22Rv1 (cell line): ENCODE data around the gene RANBP1.
A peak's percentile ranks its signal among the peaks of the same experiment; 100 is the strongest.
"Not testable (repeated sequence)": the region's sequence is repeated elsewhere in the genome, so short reads cannot be mapped to it uniquely, and the experiment has no call there.

ENCODE experiments used
- H3K27ac ChIP-seq: fragments of 450-650 bp; 2 replicates; pipeline ENCODE4 v1.5.1; 2017
- ZFX ChIP-seq: fragments of 450-650 bp; IDR thresholded peaks from 2 replicates; pipeline ENCODE4 v1.6.1; 2017; ENCODE audit warnings: antibody characterized with exemption, borderline replicate concordance
- TF ChIP-seq, protein P1 (sequence below): fragments of 450-650 bp; IDR thresholded peaks from 2 replicates; pipeline ENCODE4 v1.5.1; 2017; ENCODE audit warnings: mild to moderate bottlenecking

RANBP1 gene

DNA sequence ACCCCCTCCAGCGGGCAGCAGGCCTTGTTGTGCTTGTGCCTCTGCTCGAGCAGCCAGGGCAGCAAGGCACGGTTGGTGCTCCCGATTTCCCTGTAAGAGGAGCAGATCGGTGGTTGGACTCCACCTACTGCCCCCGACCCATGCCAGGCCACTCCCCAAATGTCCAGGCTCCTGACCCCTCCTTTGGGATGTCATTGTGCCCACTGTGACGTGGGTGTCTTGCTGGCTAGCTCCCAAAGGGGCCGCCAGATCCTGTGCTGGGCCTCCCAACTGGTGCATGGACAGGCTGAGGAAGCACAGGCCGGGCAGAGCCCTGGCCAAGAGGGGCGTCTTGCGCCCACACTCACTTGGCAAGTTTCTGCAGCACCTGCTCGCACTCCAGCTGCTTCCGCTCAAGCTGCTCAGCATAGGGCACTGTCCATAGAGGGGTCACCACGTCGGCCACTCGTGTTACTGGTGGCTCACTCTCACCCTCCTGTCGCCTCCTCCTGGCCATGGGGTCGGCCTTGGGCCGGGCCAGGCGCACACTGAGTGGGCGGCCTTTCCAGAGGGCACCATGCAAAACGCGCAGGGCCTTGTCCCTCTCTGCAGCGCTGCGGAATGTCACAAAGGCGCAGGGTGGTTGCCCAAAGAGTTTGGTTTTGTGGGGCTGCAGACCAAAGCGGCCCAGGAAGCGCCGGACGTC, at the start of gene RANBP1:
Gene RANBP1 (plus strand): TSS at position 414 of the 685 bp plus-strand sequence. CDS start 81 bp downstream, at position 495.
- peak within 1 kb of the TSS; percentile 86 for H3K27ac ChIP-seq

DNA sequence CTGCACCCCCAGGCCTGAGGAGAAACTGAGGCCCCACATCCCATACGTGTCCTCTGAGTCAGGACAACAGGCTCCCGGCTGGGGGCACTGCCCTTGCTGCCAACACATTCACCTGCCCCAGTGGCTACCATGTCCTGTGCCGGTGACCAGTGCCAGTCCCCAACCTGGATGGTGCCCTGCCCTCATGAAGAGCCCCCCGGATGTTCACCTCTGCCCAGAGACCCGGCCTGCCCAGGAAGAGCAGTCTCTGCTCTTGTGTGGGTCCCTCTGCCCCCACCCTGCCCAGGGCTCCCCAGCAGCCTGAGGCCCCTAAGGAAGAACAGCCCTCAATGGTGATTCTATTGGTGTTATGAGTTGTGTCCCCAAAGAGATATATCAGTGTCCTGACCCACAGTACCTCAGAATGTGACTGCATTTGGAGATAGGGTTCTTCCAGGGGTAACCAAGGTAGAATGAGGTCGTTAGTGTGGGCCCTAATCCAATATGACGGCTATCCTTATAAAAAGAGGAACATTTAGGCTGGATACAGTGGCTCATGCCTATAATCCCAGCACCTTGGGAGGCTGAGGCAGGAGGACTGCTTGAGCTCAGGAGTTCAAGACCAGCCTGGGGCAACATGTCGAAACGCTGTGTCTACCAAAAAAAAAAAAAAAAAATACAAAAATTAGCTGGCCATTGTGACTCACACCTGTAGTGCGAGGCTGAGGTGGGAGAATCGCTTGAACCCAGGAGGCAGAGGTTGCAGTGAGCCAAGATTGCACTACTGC, 49.1 kb upstream of the RANBP1 start:
- H3K27ac ChIP-seq, result no peak overlapping the region
- no peak for TF ChIP-seq ZFX
- TF ChIP-seq, protein P1, sequence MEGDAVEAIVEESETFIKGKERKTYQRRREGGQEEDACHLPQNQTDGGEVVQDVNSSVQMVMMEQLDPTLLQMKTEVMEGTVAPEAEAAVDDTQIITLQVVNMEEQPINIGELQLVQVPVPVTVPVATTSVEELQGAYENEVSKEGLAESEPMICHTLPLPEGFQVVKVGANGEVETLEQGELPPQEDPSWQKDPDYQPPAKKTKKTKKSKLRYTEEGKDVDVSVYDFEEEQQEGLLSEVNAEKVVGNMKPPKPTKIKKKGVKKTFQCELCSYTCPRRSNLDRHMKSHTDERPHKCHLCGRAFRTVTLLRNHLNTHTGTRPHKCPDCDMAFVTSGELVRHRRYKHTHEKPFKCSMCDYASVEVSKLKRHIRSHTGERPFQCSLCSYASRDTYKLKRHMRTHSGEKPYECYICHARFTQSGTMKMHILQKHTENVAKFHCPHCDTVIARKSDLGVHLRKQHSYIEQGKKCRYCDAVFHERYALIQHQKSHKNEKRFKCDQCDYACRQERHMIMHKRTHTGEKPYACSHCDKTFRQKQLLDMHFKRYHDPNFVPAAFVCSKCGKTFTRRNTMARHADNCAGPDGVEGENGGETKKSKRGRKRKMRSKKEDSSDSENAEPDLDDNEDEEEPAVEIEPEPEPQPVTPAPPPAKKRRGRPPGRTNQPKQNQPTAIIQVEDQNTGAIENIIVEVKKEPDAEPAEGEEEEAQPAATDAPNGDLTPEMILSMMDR, result no peak

More for the DNA sequence above, at the start of gene RANBP1:
- TF ChIP-seq, protein P1, result no peak
- no peak for TF ChIP-seq ZFX

DNA sequence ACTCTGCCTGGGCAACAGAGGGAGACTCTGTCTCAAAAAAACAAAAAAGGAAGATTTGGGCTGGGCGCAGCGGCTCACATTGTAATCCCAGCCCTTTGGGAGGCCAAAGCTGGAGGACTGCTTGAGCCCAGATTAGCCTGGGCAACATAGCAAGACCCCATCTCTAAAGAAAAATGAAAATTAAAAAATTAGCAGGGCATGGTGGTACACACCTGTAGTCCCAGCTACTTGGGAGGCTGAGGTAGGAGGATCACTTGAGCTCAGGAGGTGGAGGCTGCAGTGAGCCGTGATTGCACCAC, 48.6 kb upstream of the RANBP1 start:
- not testable (repeated sequence) for H3K27ac ChIP-seq

DNA sequence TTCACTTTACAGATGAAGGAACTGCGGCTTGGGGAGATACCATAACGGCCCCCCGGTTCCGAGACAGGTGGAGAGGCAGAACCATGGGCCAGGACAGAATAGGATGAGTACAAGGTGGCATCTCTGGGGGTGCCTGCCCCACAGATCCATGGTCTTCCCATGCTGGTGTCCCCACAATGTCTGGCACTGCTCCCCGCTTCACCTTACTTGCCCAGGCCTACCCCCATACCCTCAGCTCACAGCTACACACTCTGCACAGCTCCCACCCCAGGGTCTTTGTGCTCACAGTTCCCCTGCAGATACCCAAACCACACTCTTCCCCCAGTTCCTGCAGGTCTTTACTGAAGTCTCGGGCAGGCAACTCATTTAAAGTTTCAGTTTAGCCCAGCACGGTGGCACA, 47.3 kb upstream of the RANBP1 start:
- no peak overlapping the region for H3K27ac ChIP-seq
- TF ChIP-seq, protein P1, result no peak
- TF ChIP-seq ZFX, result no peak

DNA sequence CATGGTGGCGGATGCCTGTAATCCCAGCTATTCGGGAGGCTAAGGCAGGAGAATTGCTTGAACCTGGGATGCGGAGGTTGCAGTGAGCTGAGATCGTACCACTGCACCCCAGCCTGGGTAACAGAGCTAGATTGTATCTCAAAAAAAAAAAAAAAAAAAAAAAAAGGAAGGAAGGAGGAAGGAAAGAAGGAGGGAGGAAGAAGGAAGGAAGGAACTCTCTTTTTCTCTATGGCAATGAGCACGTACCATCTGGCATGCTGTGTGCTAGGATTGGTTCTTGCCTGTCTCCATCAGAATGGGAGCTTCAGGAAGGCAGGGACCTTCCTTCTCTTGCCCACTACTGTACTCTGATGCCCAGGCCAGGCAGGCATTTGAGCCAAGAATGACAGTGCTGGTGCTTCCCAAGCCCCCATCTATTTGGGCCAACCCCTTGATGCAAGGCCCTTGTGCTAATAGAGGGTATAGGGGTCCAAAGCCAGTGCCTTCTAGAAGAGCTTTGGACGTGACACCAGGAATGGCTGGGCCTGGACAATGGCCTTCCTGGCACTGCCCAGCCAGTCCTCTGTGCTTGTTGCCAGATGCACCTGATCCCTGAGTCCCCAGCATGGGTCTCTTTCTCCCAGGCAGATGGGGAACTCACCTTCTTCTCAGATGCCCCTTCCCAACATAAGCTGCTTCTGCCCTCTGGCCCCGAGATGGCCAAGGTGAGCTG, 46.4 kb upstream of the RANBP1 start:
- no peak overlapping the region for H3K27ac ChIP-seq
- TF ChIP-seq, protein P1, result no peak
- TF ChIP-seq ZFX, result no peak

DNA sequence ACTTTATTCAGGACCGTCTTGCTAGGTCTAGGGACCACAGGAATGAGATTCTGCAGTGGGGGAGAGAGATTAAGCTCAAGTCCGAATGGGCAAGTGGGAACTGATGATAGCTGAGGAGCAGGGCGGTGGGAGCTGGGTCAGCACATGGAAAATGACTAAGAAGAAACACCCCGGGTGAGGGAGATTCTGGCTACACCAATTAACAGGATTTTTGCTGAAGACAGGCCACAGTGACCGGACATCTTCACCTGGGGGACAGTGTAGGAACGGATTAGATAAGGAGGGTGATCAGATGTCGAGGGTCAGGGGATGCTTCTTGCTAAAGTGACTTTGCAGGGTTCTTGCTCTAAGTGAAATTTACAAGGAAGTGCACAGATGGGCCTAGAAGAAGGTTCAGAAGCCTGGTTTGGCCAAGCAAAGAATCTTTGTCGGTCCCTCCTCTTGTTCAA, 44.4 kb upstream of the RANBP1 start:
- no peak overlapping the region for H3K27ac ChIP-seq
- TF ChIP-seq ZFX, result no peak
- TF ChIP-seq, protein P1, result no peak

DNA sequence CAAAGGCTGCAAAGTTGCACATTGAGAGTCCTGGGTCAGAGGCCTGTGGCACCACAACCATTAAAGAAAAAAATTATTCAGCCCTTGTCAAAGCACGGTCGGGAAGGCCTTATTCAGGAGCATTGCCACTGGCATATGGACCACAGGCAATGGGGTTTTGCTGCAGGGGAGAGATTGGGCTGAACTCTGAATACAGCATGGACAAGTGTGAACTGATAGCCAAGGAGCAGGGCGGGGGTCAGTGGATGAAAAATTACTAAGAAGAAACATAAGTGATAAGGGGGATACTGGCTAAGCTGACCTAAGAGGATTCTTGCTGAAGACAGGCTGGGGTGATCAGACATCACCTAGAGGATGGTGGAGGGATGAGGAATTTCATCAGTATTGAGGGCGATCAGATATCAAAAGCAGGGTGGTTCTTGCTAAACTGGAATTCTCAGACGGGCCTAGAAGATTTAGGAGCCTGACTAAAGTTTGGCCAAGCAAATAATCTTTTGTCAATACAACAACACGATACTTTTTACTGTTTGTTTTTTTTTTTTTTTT, 39.2 kb upstream of the RANBP1 start:
- TF ChIP-seq ZFX, result no peak
- TF ChIP-seq, protein P1, result no peak
- peak overlapping the region; percentile 29; the same call in 1 of the 2 replicates for H3K27ac ChIP-seq
